Testis (tissue), 3 donors: Measurements from ENCODE around the gene EGFR. TPM values are rescaled to one million over a fixed set of nuclear protein-coding genes. Genes with fewer than 3 reads are reported as not detected.
A peak's percentile ranks its signal among the peaks of the same experiment; 100 is the strongest.

Experiments
- DNase-seq: peaks from one replicate; pipeline ENCODE4 v3.0.0-alpha.2; 2019
- H3K27ac ChIP-seq, 2 donors: fragments of 200-600 bp; sonication (generic); one replicate each; pipeline ENCODE4 v1.5.1; 2019
- H3K27me3 ChIP-seq: fragments of 200-600 bp; sonication (generic); one replicate; pipeline ENCODE4 v1.5.1; 2019
- H3K36me3 ChIP-seq: fragments of 200-600 bp; sonication (generic); one replicate; pipeline ENCODE4 v1.5.1; 2017; ENCODE audit warnings: low read depth; ENCODE audit errors: missing control alignments
- H3K4me1 ChIP-seq: fragments of 200-600 bp; sonication (generic); one replicate; pipeline ENCODE4 v1.5.1; 2019
- H3K4me3 ChIP-seq, 2 donors: fragments of 200-600 bp; sonication (generic); one replicate each; pipeline ENCODE4 v1.5.1; 2017 to 2019
- H3K9me3 ChIP-seq: fragments of 200-600 bp; sonication (generic); one replicate; pipeline ENCODE4 v1.5.1; 2017
- CTCF ChIP-seq, 3 experiments: fragments of 450-650 bp in 2 of 3; fragments of 200-600 bp in 1 of 3; sonication (generic) in 1 of 3; IDR thresholded peaks; one replicate each; pipeline ENCODE4 v1.5.1; 2016 to 2019; ENCODE audit warnings: antibody characterized with exemption in 3 of 3, mild to moderate bottlenecking in 2 of 3, moderate library complexity in 1 of 3
- POLR2A ChIP-seq: fragments of 450-650 bp; IDR thresholded peaks from one replicate; pipeline ENCODE4 v1.6.1; 2017; ENCODE audit warnings: antibody characterized with exemption, mild to moderate bottlenecking, moderate library complexity
- WGBS, 2 donors: methylation state at CpG; one replicate each; pipeline ENCODE4 v1.1.5; 2018; 5-methylcytosine and 5-hydroxymethylcytosine counted together
- intact Hi-C: fragments of 100-400 bp; cut with DNase I; formaldehyde crosslinking; loops from one replicate; pipeline ENCODE4 v1.15.1; 2023; ENCODE audit warnings: low total_unique reads
- polyA plus RNA-seq: library from polyadenylated mRNA; stranded (reverse); fragments of 350-450 nt; fragmentation: Illumina TruSeq; extraction: RNeasy Lipid Tissue Mini Kit (QIAGEN cat#74804); gene quantifications from one replicate; pipeline ENCODE4 v1.2.3, GENCODE V29; 2014; ENCODE audit warnings: low read depth, low replicate concordance; ENCODE audit not compliant: insufficient read depth
- total RNA-seq, 2 donors: library from RNA; depleted of rRNA; stranded (reverse); fragments of >200 nt; gene quantifications; one replicate each; pipeline ENCODE4 v1.2.3, GENCODE V29; 2016

EGFR gene
- total and polyA plus RNA-seq, 3 donors from 2014 or later: 11.0 to 45.0 (median 18.2) TPM

GRCh38 chr7:55099066-55099820 lies 80.4 kb downstream of the EGFR start:
- 63 to 68% methylated on average over 7 to 9 of the region's 9 CpGs for WGBS, 2 donors
- TF ChIP-seq POLR2A (no peak), CTCF (IDR thresholded peaks at IDR 0.05) (no peak)
- Histone ChIP-seq H3K27ac (peak overlapping the region; percentile 2 to 68), H3K36me3 (no peaks in the 10 kb centered on the region), H3K4me1 (peaks cover 34% of the 10 kb centered on the region), H3K4me3 (no peak overlapping the region), H3K27me3 (no peaks in the 10 kb centered on the region), H3K9me3 (no peaks in the 10 kb centered on the region)
- no peak for DNase-seq
- intact Hi-C loops: no loop called here

- TF ChIP-seq CTCF (IDR thresholded peaks at IDR 0.05): no peak
- no peak for TF ChIP-seq POLR2A
- Histone ChIP-seq H3K27ac (no peak overlapping the region), H3K27me3 (no peaks in the 10 kb centered on the region), H3K36me3 (no peaks in the 10 kb centered on the region), H3K9me3 (no peaks in the 10 kb centered on the region), H3K4me3 (no peak overlapping the region), H3K4me1 (peaks cover 31% of the 10 kb centered on the region)
- 59 to 75% methylated on average over 6 to 8 of the region's 8 CpGs for WGBS, 2 donors
- no peak for DNase-seq
- intact Hi-C loops: no loop called here
Measured at GRCh38 chr7:55099821-55100543, 81.2 kb downstream of the EGFR start.

DNA sequence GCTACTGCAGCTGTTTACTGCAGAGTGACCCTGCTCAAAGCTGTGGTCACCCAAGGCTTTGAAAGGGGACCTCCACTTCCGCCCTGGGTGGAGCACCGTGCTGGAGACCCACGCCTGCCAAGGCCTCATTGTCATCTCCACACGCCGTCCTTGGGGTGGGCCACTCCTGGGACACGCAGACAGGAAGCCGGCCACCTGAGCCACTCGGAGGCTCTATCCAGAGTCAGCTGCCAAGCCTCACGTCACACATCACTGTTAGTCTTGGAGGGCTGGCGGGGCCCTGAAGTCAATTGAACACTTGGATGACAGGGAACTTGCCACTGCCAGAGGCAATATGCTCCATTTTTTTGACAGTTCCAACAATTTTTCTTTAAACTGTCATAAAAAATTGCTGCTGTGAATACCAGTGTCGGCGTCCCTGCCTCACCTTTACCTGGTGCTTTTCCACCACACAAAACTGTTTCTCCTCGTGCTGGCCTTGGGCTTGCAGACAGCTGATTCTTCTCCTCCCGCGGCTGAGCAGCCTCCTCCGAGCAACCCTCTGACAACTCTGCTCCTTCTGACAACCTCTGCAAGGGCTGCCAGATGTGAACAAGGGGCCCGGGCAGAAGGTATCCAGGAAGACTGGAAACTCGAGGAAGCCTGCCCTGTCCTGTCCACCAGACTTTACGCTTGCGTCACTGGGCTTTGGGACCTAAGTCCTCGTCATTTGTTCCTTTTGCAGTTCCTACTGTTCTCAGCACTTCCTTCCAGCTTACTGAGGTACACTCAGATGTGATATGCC lies 81.9 kb downstream of the EGFR start:
- Histone ChIP-seq H3K4me1 (peaks cover 35% of the 10 kb centered on the region), H3K27me3 (no peaks in the 10 kb centered on the region), H3K9me3 (no peaks in the 10 kb centered on the region), H3K4me3 (no peak overlapping the region), H3K36me3 (no peaks in the 10 kb centered on the region), H3K27ac (peak overlapping the region in 1 of 2 donors; percentile 15)
- WGBS, 2 donors: 55 to 68% methylated on average over 16 to 21 of the region's 21 CpGs
- no peak for DNase-seq
- TF ChIP-seq POLR2A: no peak
- no peak for TF ChIP-seq CTCF (IDR thresholded peaks at IDR 0.05)
- intact Hi-C loops: no loop called here

DNA sequence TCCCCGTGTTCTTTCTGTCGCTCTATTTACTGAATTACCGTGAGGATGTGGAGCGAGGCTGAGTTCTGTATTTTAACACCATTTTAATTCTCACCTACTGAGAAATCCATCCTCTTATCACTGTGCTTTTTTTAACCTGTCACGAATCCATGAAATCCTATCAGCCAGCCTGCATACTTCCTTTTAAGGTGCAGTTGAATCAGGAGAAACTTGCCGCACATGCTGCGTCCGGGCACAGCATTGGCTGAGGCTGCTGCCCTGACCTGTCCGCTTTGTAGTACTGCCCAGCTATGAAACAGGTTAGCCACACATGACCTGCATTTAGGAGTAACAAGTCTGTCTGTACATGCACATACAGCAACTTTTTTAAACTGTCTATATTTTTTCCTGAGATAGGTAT lies 82.5 kb downstream of the EGFR start:
- Histone ChIP-seq H3K4me1 (peaks cover 35% of the 10 kb centered on the region), H3K27ac (peak overlapping the region in 1 of 2 donors; percentile 15), H3K36me3 (no peaks in the 10 kb centered on the region), H3K9me3 (no peaks in the 10 kb centered on the region), H3K27me3 (no peaks in the 10 kb centered on the region), H3K4me3 (no peak overlapping the region)
- intact Hi-C loops: no loop called here
- TF ChIP-seq CTCF (IDR thresholded peaks at IDR 0.05) (no peak), POLR2A (no peak)
- no peak for DNase-seq
- 64 to 71% methylated on average over 9 of the region's 9 CpGs for WGBS, 2 donors
